H1 (cell line): ENCODE data around the gene PRKN. TPM values are rescaled to one million over a fixed set of nuclear protein-coding genes. Genes with fewer than 3 reads are reported as not detected.

Experiments
- CTCF ChIA-PET: fragments of 300-600 bp; sonication (Branson Sonifier 250); formaldehyde crosslinking; loops from one replicate; lab custom pipeline; 2021; ENCODE audit not compliant: partially characterized antibody; lab: Charles Lee
- POLR2A ChIA-PET: fragments of 300-600 bp; sonication (Branson Sonifier 250); formaldehyde crosslinking; loops from one replicate; lab custom pipeline; 2021; ENCODE audit warnings: inconsistent platforms; ENCODE audit not compliant: partially characterized antibody; lab: Charles Lee
- DNase-seq, 2 experiments: peaks; one replicate each; pipeline versions ENCODE4 v3.0.0 to v3.0.0-alpha.2; 2010 to 2022; ENCODE audit warnings: low spot score in 2 of 2, low read depth in 1 of 2, mixed read lengths in 1 of 2
- FAIRE-seq: peaks from 2 replicates; lab custom pipeline; 2011; peaks lifted over from hg19 to GRCh38; lab: Jason Lieb, UNC
- H2AFZ ChIP-seq: 2 replicates; pipeline ENCODE4 v1.8.1; 2012; ENCODE audit warnings: low read length, inconsistent platforms
- H2AK5ac ChIP-seq: 2 replicates; pipeline ENCODE4 v1.6.1; 2013; ENCODE audit warnings: low read depth, low read length
- H2BK120ac ChIP-seq: replicated peaks from 2 replicates; pipeline ENCODE3; 2013; ENCODE audit warnings: low read depth, low read length, inconsistent platforms
- H2BK12ac ChIP-seq: 2 replicates; pipeline ENCODE4 v1.6.1; 2013; ENCODE audit warnings: low read depth, low read length
- H2BK15ac ChIP-seq: 2 replicates; pipeline ENCODE4 v1.6.1; 2013; ENCODE audit warnings: low read length
- H2BK20ac ChIP-seq: 2 replicates; pipeline ENCODE4 v1.6.1; 2013; ENCODE audit warnings: low read length
- H2BK5ac ChIP-seq: 2 replicates; pipeline ENCODE4 v1.6.1; 2013; ENCODE audit warnings: low read depth, low read length
- H3K14ac ChIP-seq: 2 replicates; pipeline ENCODE4 v1.6.1; 2013; ENCODE audit warnings: inconsistent platforms; ENCODE audit not compliant: insufficient read length
- H3K18ac ChIP-seq: 2 replicates; pipeline ENCODE4 v1.6.1; 2013; ENCODE audit warnings: low read length; ENCODE audit errors: extremely low read depth
- H3K23ac ChIP-seq: 2 replicates; pipeline ENCODE4 v1.6.1; 2013; ENCODE audit warnings: inconsistent platforms; ENCODE audit not compliant: insufficient read length
- H3K23me2 ChIP-seq: 2 replicates; pipeline ENCODE4 v1.6.1; 2013; ENCODE audit warnings: low read depth, low read length
- H3K27ac ChIP-seq: 2 replicates; pipeline ENCODE4 v1.6.1; 2011; ENCODE audit warnings: low read depth, low read length, inconsistent platforms
- H3K27me3 ChIP-seq, 4 experiments: replicated peaks in 1 of 4; 1 replicate in 1 of 4; 2 replicates in 3 of 4; pipeline versions ENCODE4 v1.6.1 to v1.8.1; 2011 to 2013; ENCODE audit warnings: low read length in 3 of 4, mild to moderate bottlenecking in 3 of 4, inconsistent platforms in 2 of 4, mixed read lengths in 2 of 4, moderate library complexity in 1 of 4; ENCODE audit not compliant: control insufficient read depth in 3 of 4, insufficient read depth in 3 of 4; ENCODE audit errors: extremely low read depth in 1 of 4
- H3K36me3 ChIP-seq, 4 experiments: 2 replicates each; pipeline versions ENCODE4 v1.6.1 to v1.8.1; 2011 to 2013; ENCODE audit warnings: mild to moderate bottlenecking in 4 of 4, low read length in 3 of 4, moderate library complexity in 2 of 4, control low read depth in 1 of 4, inconsistent platforms in 1 of 4; ENCODE audit not compliant: insufficient read depth in 4 of 4, control insufficient read depth in 2 of 4
- H3K4ac ChIP-seq: replicated peaks from 2 replicates; pipeline ENCODE3; 2013; ENCODE audit warnings: low read length, low read depth, mixed read lengths, inconsistent platforms; ENCODE audit not compliant: insufficient read length
- H3K4me1 ChIP-seq, 4 experiments: replicated peaks in 1 of 4; 1 replicate in 1 of 4; 2 replicates in 3 of 4; pipeline versions ENCODE4 v1.6.1 to v1.8.1; 2011 to 2013; ENCODE audit warnings: low read length in 3 of 4, inconsistent platforms in 2 of 4, mixed read lengths in 1 of 4; ENCODE audit not compliant: insufficient read depth in 4 of 4, control insufficient read depth in 3 of 4
- H3K4me2 ChIP-seq, 2 experiments: 2 replicates each; pipeline versions ENCODE4 v1.6.1 to v1.8.1; 2011 to 2013; ENCODE audit warnings: low read depth in 2 of 2, low read length in 2 of 2, control low read depth in 1 of 2, inconsistent platforms in 1 of 2, mild to moderate bottlenecking in 1 of 2; ENCODE audit not compliant: insufficient read depth in 1 of 2
- H3K4me3 ChIP-seq, 4 experiments: fragments of 200-600, 300-600 bp in 1 of 4; sonication (generic), shearing (Covaris generic), sonication (Bioruptor Twin) in 1 of 4; 2 replicates each; pipeline versions ENCODE4 v1.5.1 to v1.8.1; 2011 to 2016; ENCODE audit warnings: low read length in 4 of 4, low read depth in 3 of 4, control low read depth in 2 of 4, inconsistent platforms in 2 of 4, mild to moderate bottlenecking in 2 of 4, mixed read lengths in 1 of 4, moderate library complexity in 1 of 4; ENCODE audit not compliant: insufficient read depth in 2 of 4; ENCODE audit errors: extremely low read depth in 1 of 4
- H3K56ac ChIP-seq: replicated peaks from 2 replicates; pipeline ENCODE3; 2013; ENCODE audit warnings: low read depth, mild to moderate bottlenecking, mixed read lengths, low read length, inconsistent platforms; ENCODE audit not compliant: insufficient read length
- H3K79me1 ChIP-seq: 2 replicates; pipeline ENCODE4 v1.6.1; 2013; ENCODE audit warnings: low read depth, low read length, control low read depth
- H3K79me2 ChIP-seq, 2 experiments: 2 replicates each; pipeline versions ENCODE4 v1.6.1 to v1.8.1; 2012 to 2013; ENCODE audit warnings: low read length in 2 of 2, mild to moderate bottlenecking in 2 of 2, inconsistent platforms in 1 of 2; ENCODE audit not compliant: insufficient read depth in 2 of 2, control insufficient read depth in 1 of 2
- H3K9ac ChIP-seq, 4 experiments: replicated peaks in 1 of 4; 1 replicate in 1 of 4; 2 replicates in 3 of 4; pipeline versions ENCODE4 v1.6.1 to v1.8.1; 2011 to 2013; ENCODE audit warnings: low read depth in 3 of 4, low read length in 3 of 4, control low read depth in 2 of 4, mild to moderate bottlenecking in 2 of 4, moderate library complexity in 2 of 4, inconsistent platforms in 1 of 4; ENCODE audit errors: extremely low read depth in 1 of 4
- H3K9me3 ChIP-seq, 2 experiments: 2 replicates each; pipeline versions ENCODE4 v1.6.1 to v1.8.1; 2012 to 2013; ENCODE audit warnings: mild to moderate bottlenecking in 2 of 2, moderate library complexity in 2 of 2, control low read depth in 1 of 2, inconsistent platforms in 1 of 2, low read depth in 1 of 2, low read length in 1 of 2, mixed read lengths in 1 of 2; ENCODE audit not compliant: insufficient read depth in 2 of 2
- H4K20me1 ChIP-seq, 2 experiments: replicated peaks in 1 of 2; 2 replicates each; pipeline versions ENCODE3 to v1.8.1; 2011 to 2013; ENCODE audit warnings: inconsistent platforms in 2 of 2, low read length in 2 of 2, mild to moderate bottlenecking in 1 of 2; ENCODE audit not compliant: insufficient read depth in 2 of 2, control insufficient read depth in 1 of 2
- H4K5ac ChIP-seq: 2 replicates; pipeline ENCODE4 v1.6.1; 2013; ENCODE audit warnings: low read length, low read depth, mixed read lengths, inconsistent platforms; ENCODE audit not compliant: insufficient read length
- H4K8ac ChIP-seq: 2 replicates; pipeline ENCODE4 v1.8.0; 2013; ENCODE audit warnings: mild to moderate bottlenecking, moderate library complexity, low read length, inconsistent platforms; ENCODE audit not compliant: insufficient read depth; ENCODE audit errors: extremely low read depth
- H4K91ac ChIP-seq: replicated peaks from 2 replicates; pipeline ENCODE3; 2013; ENCODE audit warnings: low read length, mixed read lengths, inconsistent platforms; ENCODE audit not compliant: insufficient read length
- BACH1 ChIP-seq: IDR thresholded peaks from 2 replicates; pipeline ENCODE4 v1.6.1; 2012; ENCODE audit warnings: low read length, improper control_type of control experiment
- GABPA ChIP-seq: IDR thresholded peaks from 2 replicates; pipeline ENCODE4 v1.6.1; 2011; ENCODE audit warnings: mild to moderate bottlenecking, low read length, moderate library complexity, borderline replicate concordance; ENCODE audit not compliant: insufficient read depth
- POU5F1 ChIP-seq: IDR thresholded peaks from 2 replicates; pipeline ENCODE4 v1.6.1; 2011; ENCODE audit warnings: low read depth, mild to moderate bottlenecking, low read length, moderate library complexity
- SIN3A ChIP-seq, 2 experiments: IDR thresholded peaks in 1 of 2; conservative IDR thresholded peaks in 1 of 2; 2 replicates each; pipeline ENCODE4 v1.6.1; 2011 to 2012; ENCODE audit warnings: low read length in 2 of 2, improper control_type of control experiment in 1 of 2, low read depth in 1 of 2, mild to moderate bottlenecking in 1 of 2
- TAF1 ChIP-seq: IDR thresholded peaks from 2 replicates; pipeline ENCODE4 v1.6.1; 2011; ENCODE audit warnings: mild to moderate bottlenecking, low read depth, low read length
- YY1 ChIP-seq: IDR thresholded peaks from 2 replicates; pipeline ENCODE4 v1.6.1; 2011; ENCODE audit warnings: low read depth, mild to moderate bottlenecking, low read length
- WGBS, 2 experiments: shearing (Covaris generic) in 1 of 2; methylation state at CpG; one replicate each; pipeline versions ENCODE4 v1.1.6 to v1.1.7; 2013 to 2015; ENCODE audit warnings: low lambda C conversion rate in 2 of 2, mixed read lengths in 2 of 2, inconsistent platforms in 1 of 2, low coverage in 1 of 2, missing lambda C conversion rate in 1 of 2; ENCODE audit not compliant: insufficient replicate concordance in 2 of 2, insufficient coverage in 1 of 2, insufficient read length in 1 of 2; ENCODE audit errors: extremely low coverage in 1 of 2, missing lambda C conversion rate in 1 of 2; 5-methylcytosine and 5-hydroxymethylcytosine counted together
- polyA plus RNA-seq, 7 experiments: library from polyadenylated mRNA; depleted of rRNA in 3 of 7; stranded (reverse) in 5 of 7; unstranded in 2 of 7; fragments of >200 nt in 5 of 7; fragments of 200-250 nt in 2 of 7; gene quantifications; 1 replicate in 5 of 7; 2 replicates in 1 of 7; 4 replicates in 1 of 7; pipeline versions ENCODE4 v1.2.1 to v1.2.3, GENCODE V29; 2011 to 2013; ENCODE audit warnings: missing spikeins in 2 of 7, mixed read lengths in 2 of 7
- total RNA-seq: library from RNA; stranded (reverse); fragmentation: NEBNext Ultra II Directional; extraction: Animal tissue kit (Norgen Biotek cat#: 25700); gene quantifications from 2 replicates; pipeline ENCODE4 v1.2.1, GENCODE V29; 2021
- TF ChIP-seq, protein P1 (sequence below): IDR thresholded peaks from 2 replicates; pipeline ENCODE4 v1.6.1; 2011; ENCODE audit warnings: low read depth, mild to moderate bottlenecking, low read length; ENCODE audit not compliant: insufficient read depth
- TF ChIP-seq, protein P2 (sequence below): IDR thresholded peaks from 2 replicates; pipeline ENCODE4 v1.6.1; 2012; ENCODE audit warnings: low read length, inconsistent platforms

Gene PRKN
- total and polyA plus RNA-seq, 2 of the 8 experiments (the other 6 are each of a cell fraction or from before 2014, with no cell fraction given), result 0.13 to 0.29 TPM

DNA sequence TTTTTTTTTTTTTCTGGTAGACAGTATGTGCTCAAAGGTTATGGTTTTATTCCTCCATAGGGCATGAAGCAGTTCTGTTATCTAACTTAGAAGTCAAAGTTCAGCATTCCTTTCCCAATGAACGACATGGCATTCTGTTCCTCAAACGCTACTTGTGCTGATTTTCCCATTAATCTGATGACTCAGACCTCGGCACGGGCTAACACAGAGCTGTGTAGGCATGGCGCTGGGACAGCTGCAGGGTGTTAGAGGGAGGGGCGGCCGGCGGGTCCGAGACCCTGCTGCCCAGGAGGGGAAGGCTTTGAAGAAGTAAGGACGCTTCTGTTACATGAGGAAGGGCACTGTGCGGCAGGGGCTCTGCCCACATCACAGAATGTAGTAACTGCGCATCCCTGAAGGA lies 1360.1 kb downstream of the PRKN start:
- Histone ChIP-seq H3K56ac (no peak overlapping the region), H4K5ac (no peak overlapping the region), H2AK5ac (no peak overlapping the region), H3K23ac (no peak overlapping the region), H2BK120ac (no peak overlapping the region), H2BK20ac (no peak overlapping the region), H4K8ac (no peak overlapping the region), H3K36me3 (no peaks in the 10 kb centered on the region), H3K79me1 (no peaks in the 10 kb centered on the region), H4K20me1 (no peaks in the 10 kb centered on the region), H3K79me2 (no peaks in the 10 kb centered on the region), H2BK12ac (no peak overlapping the region), H3K9ac (no peak overlapping the region), H2BK5ac (no peak overlapping the region), H4K91ac (no peak overlapping the region), H2AFZ (no peak overlapping the region), H3K4me1 (no peaks in the 10 kb centered on the region), H3K14ac (no peak overlapping the region), H3K4ac (no peak overlapping the region), H3K18ac (no peak overlapping the region), H2BK15ac (no peak overlapping the region), H3K27me3 (no peaks in the 10 kb centered on the region), H3K9me3 (0 out of 4 replicates have a peak, but pooled peaks cover 3 to 8% of the 10 kb centered on the region in 2 experiments), H3K4me3 (no peak overlapping the region), H3K4me2 (no peak overlapping the region), H3K27ac (no peak overlapping the region), H3K23me2 (no peaks in the 10 kb centered on the region)
- FAIRE-seq (no peak), DNase-seq (no peak)
- POLR2A ChIA-PET, result no interaction called here
- CTCF ChIA-PET, result interaction anchor here (1.2 to 6.8 kb wide), 4 partner anchors 9 to 266 kb away, joined by 3 to 57 read pairs (median 8); no protein-coding TSS in a partner anchor
- no peak for TF ChIP-seq SIN3A (conservative IDR thresholded peaks at IDR 0.05 in 1 of 2, IDR thresholded peaks at IDR 0.05 in 1 of 2; ENCODE audit: low read depth in 1 of 2, low read length in 2 of 2)
- TF ChIP-seq, protein P1, sequence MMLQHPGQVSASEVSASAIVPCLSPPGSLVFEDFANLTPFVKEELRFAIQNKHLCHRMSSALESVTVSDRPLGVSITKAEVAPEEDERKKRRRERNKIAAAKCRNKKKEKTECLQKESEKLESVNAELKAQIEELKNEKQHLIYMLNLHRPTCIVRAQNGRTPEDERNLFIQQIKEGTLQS, result no peak
- TF ChIP-seq BACH1, result no peak
- no peak for TF ChIP-seq YY1
- no peak for TF ChIP-seq GABPA
- TF ChIP-seq, protein P2, sequence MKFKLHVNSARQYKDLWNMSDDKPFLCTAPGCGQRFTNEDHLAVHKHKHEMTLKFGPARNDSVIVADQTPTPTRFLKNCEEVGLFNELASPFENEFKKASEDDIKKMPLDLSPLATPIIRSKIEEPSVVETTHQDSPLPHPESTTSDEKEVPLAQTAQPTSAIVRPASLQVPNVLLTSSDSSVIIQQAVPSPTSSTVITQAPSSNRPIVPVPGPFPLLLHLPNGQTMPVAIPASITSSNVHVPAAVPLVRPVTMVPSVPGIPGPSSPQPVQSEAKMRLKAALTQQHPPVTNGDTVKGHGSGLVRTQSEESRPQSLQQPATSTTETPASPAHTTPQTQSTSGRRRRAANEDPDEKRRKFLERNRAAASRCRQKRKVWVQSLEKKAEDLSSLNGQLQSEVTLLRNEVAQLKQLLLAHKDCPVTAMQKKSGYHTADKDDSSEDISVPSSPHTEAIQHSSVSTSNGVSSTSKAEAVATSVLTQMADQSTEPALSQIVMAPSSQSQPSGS, result no peak
- no peak for TF ChIP-seq TAF1
- no peak for TF ChIP-seq POU5F1
- WGBS, 2 experiments, result 85% methylated on average over 12 of the region's 12 CpGs; no CpG with 5 or more reads in 1 of the 2 experiments
